ENCODE measurements around the gene CRHR1.
A peak's percentile ranks its signal among the peaks of the same experiment; 100 is the strongest.
"Not testable (repeated sequence)": the region's sequence is repeated elsewhere in the genome, so short reads cannot be mapped to it uniquely, and the experiment has no call there.

CRHR1 gene

DNA sequence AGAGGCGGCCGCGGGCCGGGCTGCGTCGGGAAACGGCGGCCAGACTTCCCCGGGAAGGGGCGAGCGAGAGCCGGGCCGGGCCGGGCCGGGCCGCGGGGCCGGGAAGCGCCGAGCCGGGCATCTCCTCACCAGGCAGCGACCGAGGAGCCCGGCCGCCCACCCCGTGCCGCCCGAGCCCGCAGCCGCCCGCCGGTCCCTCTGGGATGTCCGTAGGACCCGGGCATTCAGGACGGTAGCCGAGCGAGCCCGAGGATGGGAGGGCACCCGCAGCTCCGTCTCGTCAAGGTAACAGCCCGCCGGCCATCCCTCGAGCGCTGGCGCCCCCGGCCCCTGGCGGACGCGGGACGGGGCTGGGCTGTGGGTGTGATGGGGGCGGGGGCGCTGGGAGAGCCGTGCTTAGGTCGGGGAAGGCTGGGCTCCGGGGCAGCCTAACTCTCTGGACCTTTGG is at the start of gene CRHR1:
Gene CRHR1 (plus strand): TSS at position 28 of the 448 bp plus-strand sequence. CDS start 225 bp downstream, at position 253.
- no peak for DNase-seq

DNA sequence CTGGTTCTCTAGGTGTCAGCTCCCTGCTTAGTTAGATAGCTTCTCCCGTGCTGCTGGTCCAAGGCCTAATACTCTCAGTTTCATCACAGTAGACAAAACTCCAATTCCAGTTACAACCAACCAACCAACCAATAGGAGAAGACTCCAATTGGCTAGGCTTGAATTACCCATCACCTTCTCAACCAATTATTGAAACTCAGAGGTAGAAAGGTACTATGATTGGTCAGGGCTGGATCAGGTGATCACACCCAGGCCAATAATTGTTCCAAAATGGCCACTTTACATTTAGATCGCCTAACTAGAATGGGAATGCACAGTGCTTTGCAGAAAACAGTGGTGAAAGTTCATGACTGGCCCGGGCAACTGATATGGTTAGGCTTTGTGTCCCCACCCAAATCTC is 49.5 kb upstream of the CRHR1 start:
- DNase-seq, result no peak

DNA sequence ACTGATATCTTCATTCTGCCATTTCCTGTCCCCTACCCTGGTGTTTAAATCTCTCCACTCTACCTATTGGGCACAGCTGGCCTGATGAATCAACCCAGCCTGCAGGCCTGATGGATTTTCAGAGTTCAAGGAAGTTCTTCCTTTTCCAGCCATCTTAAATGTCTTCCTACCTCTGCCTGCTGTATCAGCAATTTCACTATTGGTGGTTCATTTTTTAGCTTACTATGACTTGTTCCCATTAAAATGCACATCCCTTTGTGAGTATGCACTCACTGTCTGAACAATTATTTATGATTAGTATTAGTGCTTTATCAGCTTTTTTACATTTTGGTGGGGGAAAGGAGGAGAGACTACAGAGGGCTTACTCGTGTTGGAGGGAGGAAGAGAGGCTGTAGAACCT is 48.6 kb upstream of the CRHR1 start:
- no peak for DNase-seq

DNA sequence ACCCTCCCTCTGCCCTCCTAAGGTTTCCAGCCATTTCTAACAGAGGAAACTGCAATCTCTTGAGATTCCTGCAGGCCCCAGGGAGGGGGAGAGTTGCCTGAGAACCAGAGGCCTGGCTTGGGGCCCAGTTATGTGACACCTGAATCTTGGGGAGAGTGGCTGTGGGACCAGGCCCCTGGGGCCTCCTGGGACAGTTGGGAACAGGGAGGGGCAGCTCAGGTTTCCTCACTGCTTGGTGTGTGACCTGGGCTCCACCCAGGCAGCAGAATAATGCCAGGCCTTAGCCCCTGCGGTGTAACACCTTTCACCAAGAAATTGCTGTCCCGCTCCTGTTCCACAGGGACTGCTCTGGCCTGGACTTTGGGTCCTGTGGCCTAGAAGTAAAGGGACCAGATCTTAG is 44.3 kb upstream of the CRHR1 start:
- no peak for DNase-seq

DNA sequence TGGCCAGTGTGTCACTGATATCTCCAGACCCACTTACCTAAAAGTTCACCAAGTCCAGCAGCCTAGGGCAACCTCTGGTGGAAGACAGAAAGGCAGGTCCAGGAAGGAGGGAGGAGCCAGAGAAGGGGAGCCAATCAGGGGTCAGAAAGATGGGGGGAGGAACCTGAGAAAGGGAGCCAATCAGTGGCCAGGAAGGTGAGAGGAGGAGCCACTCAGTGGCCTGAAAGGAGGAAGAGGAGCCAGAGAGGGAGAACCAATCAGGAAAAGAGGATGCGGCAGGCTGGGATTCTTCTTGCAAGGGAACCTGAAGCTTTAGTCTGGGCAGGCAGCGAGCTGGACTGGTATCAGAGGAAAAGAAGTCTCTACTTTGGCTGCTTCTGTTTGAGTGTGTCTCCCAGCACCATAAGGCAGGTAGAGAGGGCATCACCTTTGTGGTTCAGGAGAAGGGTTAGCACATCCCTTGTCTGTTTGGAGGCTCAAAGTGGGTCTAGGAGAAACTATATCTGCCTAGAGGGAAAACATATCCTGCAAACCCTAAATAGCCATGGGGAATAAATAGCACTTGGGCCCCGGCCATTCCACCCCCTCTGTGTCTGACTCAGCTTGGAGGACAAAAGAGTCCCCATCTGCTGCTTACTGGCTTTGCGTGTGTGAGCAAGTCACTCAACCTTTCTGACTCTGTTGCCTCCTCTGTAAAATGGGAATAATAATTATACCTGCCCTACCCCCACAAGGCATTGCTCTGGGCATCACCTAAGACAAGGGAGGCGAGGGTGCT is 43.4 kb upstream of the CRHR1 start:
- peak in 1 of 2 experiments; percentile 70 for DNase-seq

DNA sequence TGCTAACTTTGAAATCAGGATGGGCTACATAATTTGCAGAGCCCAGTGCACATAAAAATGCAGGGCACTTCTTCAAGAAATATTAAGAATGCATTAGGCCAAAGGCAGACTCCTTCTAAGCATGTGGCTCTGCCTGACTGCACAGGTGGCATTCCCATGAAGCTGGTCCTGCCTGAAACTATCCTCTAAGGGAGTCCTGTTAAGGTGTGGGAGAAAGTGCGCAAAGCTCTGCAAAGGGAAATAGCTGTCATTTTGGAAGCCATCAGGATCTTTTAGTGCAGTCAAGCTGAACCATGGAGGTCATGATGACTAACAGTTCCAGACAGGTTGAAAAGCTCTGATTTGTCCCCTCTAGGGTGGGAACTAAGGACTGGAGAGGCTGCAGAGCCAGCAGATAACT is 41.9 kb upstream of the CRHR1 start:
- no peak for DNase-seq

DNA sequence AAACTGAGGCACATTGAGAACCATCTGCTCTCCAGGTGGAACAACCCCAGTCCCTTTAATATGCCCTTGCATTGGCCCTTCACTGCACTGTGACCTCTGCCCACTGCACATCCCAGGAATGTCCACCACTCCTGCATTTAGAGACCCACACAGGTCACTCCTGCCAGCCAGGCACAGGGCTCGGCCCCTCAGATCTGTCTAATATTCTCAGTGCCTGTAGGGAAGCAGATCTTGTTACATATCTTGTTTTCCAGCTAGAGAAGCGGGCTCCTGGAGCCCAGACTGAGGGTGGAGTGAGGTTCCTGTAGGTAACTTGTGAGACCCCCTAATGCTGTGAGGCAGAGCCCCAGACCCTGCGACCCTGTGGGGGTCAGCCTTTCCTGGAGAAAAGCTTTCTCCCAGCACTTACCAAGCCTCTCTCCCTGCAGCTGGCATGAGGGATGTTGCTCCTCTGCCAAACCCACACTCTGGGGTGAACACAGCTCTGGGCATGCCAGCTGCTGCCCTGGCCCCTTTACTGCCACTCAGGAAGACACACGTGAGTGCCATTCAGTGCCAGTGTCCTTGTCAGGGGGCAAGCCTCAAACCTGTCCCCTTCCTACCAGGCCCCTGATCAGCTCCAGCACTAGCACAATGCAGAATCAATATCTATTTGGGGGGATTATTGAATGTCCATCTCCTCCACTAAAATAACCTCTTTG is 40.3 kb upstream of the CRHR1 start:
- no peak for DNase-seq

DNA sequence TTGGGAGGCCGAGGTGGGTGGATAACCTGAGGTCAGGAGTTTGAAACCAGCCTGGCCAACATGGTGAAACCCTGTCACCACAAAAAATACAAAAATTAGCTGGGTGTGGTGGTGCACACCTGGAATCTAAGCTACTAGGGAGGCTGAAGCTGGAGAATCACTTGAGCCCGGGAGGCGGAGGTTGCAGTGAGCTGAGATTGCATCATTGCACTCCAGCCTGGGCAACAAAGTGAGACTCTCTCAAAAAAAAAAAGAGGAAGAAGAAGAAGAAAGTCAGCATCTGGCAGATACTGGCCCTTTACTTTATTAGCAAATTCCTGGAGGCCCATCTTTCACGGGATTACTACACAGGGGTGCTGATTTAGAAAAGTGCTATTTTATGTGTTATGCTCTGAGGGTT is 39.3 kb upstream of the CRHR1 start:
- DNase-seq, result not testable (repeated sequence)

GRCh38 chr17:45745601-45746494 is 38.3 kb upstream of the CRHR1 start:
- no peak for DNase-seq

GRCh38 chr17:45747911-45748310 is 36.2 kb upstream of the CRHR1 start:
- peak in 1 of 2 experiments; percentile 5 for DNase-seq

- no peak for DNase-seq
Observed at GRCh38 chr17:45748731-45749310, 35.3 kb upstream of the CRHR1 start.

DNA sequence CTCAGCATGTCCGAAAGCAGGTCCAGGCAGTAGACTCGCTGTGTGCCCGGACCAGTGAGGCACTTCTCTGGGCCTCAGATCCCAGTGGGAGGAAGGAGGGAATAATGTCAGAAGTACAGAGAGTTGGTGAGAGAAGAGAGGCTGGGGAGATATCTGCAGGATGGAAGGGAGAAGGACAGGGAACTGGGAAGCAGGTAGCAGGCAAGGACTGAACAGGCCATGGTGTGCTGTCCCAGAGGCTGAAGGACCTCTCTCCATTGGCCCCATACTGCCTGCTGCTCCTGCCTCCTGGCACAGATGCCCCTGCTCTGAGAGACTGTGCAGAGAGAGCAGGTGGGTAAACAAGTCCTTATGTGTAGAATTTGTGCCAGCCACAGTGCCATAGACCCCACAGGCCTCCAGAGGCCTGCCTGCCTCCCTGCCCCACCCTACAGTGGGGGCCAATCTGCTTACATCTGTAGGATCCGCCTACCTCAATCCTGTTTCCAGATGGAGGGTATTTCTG is 34.2 kb upstream of the CRHR1 start:
- no peak for DNase-seq

GRCh38 chr17:45750779-45751440 is 33.2 kb upstream of the CRHR1 start:
- no peak for DNase-seq

- no peak for DNase-seq
Observed at GRCh38 chr17:45751466-45751865, 32.7 kb upstream of the CRHR1 start.

GRCh38 chr17:45752246-45752645 is 31.9 kb upstream of the CRHR1 start:
- DNase-seq, result no peak

- no peak for DNase-seq
Observed at GRCh38 chr17:45753645-45754225, 30.4 kb upstream of the CRHR1 start.

- no peak for DNase-seq
Observed at GRCh38 chr17:45755050-45755449, 29.1 kb upstream of the CRHR1 start.

DNA sequence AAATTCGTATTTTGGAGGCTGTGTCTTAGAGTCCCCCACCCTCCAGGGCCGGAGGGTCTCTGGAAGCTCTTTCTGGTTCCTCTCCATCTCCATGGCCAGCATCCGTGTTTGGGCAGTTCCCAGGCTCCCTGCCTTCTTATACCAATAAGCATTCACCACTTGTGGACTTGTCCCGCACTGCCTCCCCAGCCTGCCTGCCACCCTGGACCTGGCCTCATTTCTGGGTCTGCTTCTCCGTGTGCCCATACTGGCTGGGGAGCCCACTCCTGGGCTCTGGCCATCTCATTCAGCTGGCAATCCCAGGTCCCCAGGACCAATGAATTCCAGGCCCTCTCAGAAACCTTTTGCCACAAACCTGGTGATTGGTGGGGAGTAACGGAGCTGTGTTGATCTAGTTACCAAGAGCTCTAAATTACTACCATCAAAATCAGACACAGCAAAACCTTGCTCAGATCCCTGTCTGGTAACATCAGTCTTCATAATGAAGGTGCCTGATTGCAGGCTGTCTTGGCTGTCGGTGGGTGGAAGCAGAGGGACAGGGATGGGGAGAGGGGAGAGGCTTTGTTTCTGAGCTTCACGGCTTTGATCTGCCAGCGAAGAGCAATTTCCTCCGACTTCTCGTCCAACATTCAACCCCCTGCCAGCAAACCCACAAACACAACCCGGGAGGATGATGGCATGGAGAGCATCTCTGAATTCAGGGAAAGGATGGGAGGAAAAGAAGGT is 27.7 kb upstream of the CRHR1 start:
- no peak for DNase-seq

DNA sequence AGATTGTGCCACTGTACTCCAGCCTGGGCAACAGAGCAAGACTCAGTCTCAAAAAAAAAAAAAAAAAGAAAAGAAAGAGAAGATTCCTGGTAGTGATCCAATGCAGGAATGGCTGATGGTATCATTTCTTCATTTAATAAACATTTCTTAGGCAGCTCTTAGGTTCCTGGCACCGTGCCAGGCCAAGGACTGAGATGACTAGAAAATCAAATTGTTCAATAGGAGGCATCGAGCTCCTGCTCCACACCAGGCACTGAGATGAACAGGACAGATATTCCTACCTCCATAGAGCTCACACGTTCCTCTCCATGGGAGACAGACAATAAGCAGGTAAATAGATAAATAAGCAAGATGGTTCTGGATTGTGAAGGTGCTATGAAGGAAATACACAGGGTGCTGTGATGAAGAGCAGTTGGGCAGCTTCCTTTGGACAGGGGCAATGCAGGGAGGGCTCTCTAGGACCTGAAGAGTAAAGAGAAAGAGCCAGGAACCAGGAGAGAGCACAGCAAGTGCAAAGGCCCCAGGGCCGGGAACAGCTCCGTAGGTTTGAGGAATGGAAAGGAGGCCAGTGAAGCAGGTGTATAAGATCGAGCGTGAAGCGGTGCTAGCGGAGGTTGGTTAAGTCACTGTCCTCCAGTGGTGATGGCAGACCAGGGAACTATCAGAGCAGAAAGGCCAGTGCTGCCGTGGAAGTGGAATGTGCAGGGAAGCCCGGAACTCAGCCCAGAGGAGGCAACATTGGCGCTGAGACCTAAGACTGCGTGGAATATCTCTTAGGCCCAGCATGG is 26.5 kb upstream of the CRHR1 start:
- DNase-seq, result no peak

- no peak for DNase-seq
Observed at GRCh38 chr17:45758544-45758943, 25.6 kb upstream of the CRHR1 start.

All from NCI-H446 (cell line).